Kidney epithelial cell (primary cell): ENCODE measurements around the gene RAB2B. TPM values are rescaled to one million over a fixed set of nuclear protein-coding genes. Genes with fewer than 3 reads are reported as not detected.
A peak's percentile ranks its signal among the peaks of the same experiment; 100 is the strongest.

Experiments
- DNase-seq: peaks from one replicate; pipeline ENCODE4 v3.0.0-alpha.2; 2010; ENCODE audit warnings: low read depth
- H3K27me3 ChIP-seq: 2 replicates; pipeline ENCODE4 v1.6.0; 2011; ENCODE audit warnings: low read length; ENCODE audit not compliant: control insufficient read depth, insufficient read depth
- H3K36me3 ChIP-seq: 2 replicates; pipeline ENCODE4 v1.5.1; 2011; ENCODE audit warnings: low read length; ENCODE audit not compliant: control insufficient read depth, insufficient read depth
- H3K4me3 ChIP-seq: 2 replicates; pipeline ENCODE4 v1.5.1; 2011; ENCODE audit warnings: low read depth, mild to moderate bottlenecking, control low read depth, low read length
- total RNA-seq: library from RNA; depleted of rRNA; stranded (reverse); fragments of >200 nt; gene quantifications from 2 replicates; pipeline ENCODE4 v1.2.3, GENCODE V29; 2015
- TF ChIP-seq, protein P1 (sequence below): IDR thresholded peaks from 2 replicates; pipeline ENCODE4 v1.5.1; 2011; ENCODE audit warnings: mild to moderate bottlenecking, moderate library complexity, low read length, control low read depth, inconsistent platforms; ENCODE audit not compliant: insufficient read depth, poor library complexity, severe bottlenecking

Gene RAB2B
- total RNA-seq, 1 donor from 2014 or later = 29.5 TPM

DNA sequence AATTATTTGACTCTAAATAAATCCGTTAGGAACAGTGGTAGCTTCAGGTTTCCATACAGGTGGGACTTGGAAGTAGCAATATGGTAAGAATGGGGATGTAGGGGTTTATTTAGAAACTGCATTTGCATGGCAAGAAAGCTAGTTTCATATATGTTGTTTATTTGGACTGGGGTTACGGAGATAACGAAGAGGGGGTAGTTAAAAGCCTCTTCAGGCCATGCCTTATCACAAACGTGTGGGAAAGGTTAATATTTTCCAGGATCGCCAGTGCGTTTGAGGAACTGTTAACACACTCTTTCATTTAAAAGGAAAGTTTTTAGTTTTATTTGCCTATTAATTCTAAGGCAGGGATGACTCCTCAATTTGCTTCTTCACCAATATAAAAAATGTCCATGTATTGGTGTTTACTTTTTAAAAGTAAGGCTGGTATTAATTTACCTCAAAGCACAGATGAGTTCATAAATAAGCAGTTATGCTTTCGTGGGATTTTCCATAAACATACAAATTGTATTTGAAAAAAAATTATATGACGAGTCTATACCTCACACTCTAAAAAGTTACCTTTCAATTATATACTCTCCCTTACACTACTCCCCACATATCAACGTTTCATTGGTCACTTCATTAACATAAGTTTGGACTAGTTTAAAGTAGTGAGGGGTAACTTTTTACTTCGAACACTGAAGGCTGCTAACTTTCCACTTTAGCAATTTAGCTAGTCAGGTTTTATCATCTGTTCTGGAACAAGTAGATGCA, 814 bp downstream of the RAB2B start:
- Histone ChIP-seq H3K4me3 (peak overlapping the region; percentile 100), H3K27me3 (no peaks in the 10 kb centered on the region), H3K36me3 (no peaks in the 10 kb centered on the region)
- TF ChIP-seq, protein P1, sequence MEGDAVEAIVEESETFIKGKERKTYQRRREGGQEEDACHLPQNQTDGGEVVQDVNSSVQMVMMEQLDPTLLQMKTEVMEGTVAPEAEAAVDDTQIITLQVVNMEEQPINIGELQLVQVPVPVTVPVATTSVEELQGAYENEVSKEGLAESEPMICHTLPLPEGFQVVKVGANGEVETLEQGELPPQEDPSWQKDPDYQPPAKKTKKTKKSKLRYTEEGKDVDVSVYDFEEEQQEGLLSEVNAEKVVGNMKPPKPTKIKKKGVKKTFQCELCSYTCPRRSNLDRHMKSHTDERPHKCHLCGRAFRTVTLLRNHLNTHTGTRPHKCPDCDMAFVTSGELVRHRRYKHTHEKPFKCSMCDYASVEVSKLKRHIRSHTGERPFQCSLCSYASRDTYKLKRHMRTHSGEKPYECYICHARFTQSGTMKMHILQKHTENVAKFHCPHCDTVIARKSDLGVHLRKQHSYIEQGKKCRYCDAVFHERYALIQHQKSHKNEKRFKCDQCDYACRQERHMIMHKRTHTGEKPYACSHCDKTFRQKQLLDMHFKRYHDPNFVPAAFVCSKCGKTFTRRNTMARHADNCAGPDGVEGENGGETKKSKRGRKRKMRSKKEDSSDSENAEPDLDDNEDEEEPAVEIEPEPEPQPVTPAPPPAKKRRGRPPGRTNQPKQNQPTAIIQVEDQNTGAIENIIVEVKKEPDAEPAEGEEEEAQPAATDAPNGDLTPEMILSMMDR = no peak
- no peak for DNase-seq

DNA sequence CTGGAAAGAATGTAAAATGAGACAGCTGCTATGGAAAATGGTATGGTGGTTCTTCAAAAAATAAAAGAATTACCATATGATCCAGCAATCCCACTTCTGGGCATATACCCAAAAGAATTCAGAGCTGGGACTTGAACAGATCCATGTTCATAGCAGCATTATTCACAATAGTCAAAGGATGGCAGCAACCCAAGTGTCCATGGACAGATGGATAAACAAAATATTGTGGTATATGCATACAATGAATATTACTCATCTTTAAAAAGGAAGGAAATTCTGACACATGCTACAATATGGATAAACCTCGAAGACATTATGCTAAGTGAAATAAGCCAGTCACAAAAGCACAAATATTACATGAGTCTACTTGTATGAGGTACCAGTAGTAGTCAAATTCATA, 9.1 kb downstream of the RAB2B start:
- no peaks in the 10 kb centered on the region for H3K27me3 ChIP-seq
- TF ChIP-seq, protein P1 = no peak
- no peaks in the 10 kb centered on the region for H3K36me3 ChIP-seq
- no peak overlapping the region for H3K4me3 ChIP-seq
- no peak for DNase-seq

DNA sequence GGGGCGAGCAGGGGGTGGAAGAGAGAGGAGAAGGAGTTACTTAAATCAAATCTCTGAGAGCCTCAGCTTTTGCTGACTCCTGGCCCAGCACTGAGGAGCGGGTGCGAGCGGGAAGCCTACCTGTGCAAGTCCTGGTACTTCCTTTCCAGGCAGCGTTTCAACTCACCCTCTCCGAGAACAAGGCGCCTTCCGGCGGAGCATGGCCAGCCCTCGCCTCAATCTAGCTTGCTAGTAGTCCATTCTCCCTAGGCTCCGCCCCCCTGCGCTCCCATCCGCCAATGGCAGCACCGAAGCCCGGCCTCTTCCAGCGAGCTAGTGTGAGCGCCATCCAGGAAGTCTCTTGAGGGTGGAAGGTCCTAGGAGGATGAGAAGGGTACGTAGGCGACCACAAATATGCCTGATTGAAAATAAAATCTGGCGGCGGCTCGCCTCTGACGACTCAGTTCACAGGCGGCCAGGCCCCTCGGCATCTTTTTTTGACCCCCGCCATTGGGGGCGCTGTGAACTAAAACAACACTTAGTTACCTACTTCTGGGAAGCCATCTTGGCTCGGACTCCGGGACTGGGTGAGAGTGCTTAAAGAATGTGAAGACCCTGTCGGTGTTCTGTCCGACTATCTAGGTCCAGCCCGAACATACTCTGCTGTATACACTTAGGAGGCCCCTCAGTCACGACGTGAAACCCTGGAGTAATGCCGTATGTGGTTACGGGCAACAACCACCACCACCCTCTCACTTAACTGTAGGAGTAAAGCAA, 20.7 kb downstream of the RAB2B start, which contains the start of gene CHD8:
TSS of gene CHD8 (minus strand) at position 212 of the 756 bp plus-strand sequence. CDS start 24,480 bp downstream, outside the sequence.
- Histone ChIP-seq H3K36me3 (no peaks in the 10 kb centered on the region), H3K4me3 (peak within 1 kb of the TSS; percentile 84), H3K27me3 (no peaks in the 10 kb centered on the region)
- TF ChIP-seq, protein P1 = peak; percentile 66
- DNase-seq = peak; percentile 98

DNA sequence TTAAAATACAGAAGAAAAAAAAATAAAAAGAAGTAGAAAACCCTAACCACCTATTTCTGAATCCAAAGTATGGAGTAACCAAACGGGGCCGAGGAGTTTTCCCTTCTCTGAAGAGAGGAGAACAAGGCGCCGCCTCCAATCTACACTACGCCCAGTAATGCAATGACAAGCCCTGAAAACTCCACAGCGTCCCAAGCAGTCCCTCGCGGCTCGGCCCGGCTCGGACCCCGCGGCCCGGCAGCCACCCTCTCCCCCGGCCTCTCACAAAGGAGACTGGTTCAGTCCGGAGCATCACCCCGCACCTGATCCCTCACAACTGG, 21.2 kb downstream of the RAB2B start:
- Histone ChIP-seq H3K4me3 (peak overlapping the region; percentile 80), H3K36me3 (no peaks in the 10 kb centered on the region), H3K27me3 (no peaks in the 10 kb centered on the region)
- DNase-seq = no peak
- TF ChIP-seq, protein P1 = no peak

DNA sequence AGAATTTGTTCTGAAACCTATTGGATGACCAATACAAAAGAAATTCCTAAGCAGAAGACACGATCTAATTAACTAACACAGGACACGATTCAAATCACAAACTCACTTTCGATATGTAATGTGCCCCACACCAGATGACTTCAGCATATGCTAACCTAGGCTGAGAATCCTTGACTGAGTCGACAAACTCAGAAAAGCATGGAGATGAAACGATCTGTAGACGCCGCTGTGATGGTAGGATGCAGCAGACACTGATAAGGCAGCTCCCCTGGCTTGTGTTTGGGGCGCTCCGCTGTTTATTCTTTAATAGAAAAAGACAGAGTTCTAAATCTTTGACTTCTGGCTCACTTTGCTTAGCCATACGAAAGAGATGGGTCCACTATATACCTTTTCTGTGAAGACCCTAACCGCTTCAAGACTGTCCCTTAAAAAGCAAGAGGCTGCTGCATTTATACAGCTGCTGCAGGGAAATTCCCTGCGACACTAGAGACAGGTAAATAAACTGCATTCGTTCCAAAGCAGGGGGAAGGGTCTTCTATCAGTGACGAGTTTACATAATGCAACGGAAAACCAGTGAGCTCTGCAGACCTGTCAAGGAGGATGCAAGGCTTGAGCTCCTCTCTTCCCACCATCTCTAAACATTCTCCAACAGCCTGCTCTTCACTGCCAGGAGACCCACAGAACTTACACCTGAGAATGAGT, 21.8 kb downstream of the RAB2B start:
- DNase-seq = no peak

More for the DNA sequence above, 21.8 kb downstream of the RAB2B start:
- no peaks in the 10 kb centered on the region for H3K36me3 ChIP-seq
- H3K4me3 ChIP-seq = peak overlapping the region; percentile 80
- H3K27me3 ChIP-seq = no peaks in the 10 kb centered on the region
- TF ChIP-seq, protein P1 = no peak
